ENCODE data around the gene IDH2. TPM values are rescaled to one million over a fixed set of nuclear protein-coding genes. Genes with fewer than 3 reads are reported as not detected.

IDH2 gene
- total RNA-seq, 1 donor from 2014 or later, result 933 TPM

DNA sequence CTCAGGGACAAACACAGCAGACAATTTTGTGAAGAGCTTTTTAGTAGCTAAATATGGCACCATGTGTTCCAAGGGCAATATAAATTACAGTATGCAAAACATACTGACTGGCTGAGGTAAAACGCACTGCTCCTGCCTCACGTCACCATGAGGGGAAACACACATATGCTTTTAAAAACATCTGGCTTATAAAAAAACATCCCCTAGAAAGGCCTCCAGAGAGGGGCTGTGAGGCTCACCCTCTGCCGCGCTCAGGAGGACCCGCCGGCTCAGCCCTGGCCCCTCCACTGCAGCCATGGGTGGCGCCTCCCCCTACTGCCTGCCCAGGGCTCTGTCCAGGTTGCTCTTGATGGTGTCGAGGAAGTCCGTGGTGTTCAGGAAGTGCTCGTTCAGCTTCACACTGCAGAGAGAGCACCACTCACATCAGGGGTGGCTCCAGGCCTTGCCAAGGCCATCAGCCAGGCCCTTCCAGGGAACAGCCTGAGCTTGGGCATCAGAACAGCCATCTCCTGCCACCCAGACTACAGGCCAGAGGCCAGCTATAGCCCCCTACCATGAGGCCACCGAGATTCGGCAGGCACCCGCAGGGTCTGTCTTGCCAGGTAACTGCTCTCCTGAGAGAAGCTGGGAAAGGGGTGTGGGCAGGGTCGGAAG is 18.2 kb downstream of the IDH2 start:
- DNase-seq, result no peak
- Histone ChIP-seq H3K27me3 (ENCODE audit: low read depth) (no peaks in the 10 kb centered on the region), H3K27ac (replicated peaks) (no peak overlapping the region), H3K9me3 (replicated peaks) (no peaks in the 10 kb centered on the region), H3K4me3 (no peak overlapping the region), H3K4me1 (peaks cover 13% of the 10 kb centered on the region), H3K36me3 (peaks cover 95% of the 10 kb centered on the region)
- intact Hi-C loops (cut with micrococcal nuclease), result no loop called here
- TF ChIP-seq, protein P1, sequence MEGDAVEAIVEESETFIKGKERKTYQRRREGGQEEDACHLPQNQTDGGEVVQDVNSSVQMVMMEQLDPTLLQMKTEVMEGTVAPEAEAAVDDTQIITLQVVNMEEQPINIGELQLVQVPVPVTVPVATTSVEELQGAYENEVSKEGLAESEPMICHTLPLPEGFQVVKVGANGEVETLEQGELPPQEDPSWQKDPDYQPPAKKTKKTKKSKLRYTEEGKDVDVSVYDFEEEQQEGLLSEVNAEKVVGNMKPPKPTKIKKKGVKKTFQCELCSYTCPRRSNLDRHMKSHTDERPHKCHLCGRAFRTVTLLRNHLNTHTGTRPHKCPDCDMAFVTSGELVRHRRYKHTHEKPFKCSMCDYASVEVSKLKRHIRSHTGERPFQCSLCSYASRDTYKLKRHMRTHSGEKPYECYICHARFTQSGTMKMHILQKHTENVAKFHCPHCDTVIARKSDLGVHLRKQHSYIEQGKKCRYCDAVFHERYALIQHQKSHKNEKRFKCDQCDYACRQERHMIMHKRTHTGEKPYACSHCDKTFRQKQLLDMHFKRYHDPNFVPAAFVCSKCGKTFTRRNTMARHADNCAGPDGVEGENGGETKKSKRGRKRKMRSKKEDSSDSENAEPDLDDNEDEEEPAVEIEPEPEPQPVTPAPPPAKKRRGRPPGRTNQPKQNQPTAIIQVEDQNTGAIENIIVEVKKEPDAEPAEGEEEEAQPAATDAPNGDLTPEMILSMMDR (IDR thresholded peaks at IDR 0.05; ENCODE audit: borderline replicate concordance), result no peak

DNA sequence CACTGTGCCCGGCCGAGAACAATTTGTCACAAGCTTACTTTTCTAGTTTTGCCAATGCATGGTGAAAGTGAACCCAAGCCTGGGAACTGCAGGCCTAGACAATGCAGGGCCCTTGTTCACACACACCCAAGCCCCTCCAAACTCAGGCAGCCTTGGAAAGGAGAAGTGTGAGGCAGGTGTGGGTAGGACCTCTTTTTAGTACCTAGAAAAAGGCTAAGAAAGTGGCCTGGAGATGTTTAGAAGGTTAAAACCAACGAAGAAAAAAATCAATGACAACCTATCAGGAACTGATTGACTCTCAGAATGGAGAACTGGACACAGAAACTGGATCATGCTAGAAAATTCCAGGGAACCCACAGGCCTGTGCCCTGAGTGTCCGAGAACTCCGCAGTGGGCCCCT is 18.8 kb downstream of the IDH2 start:
- H3K4me3 ChIP-seq, result no peak overlapping the region
- TF ChIP-seq, protein P1 (IDR thresholded peaks at IDR 0.05; ENCODE audit: borderline replicate concordance), result no peak
- no peak for DNase-seq
- H3K27me3 ChIP-seq (ENCODE audit: low read depth), result no peaks in the 10 kb centered on the region
- H3K4me1 ChIP-seq, result peaks cover 13% of the 10 kb centered on the region
- no peak overlapping the region for H3K27ac ChIP-seq (replicated peaks)
- no peaks in the 10 kb centered on the region for H3K9me3 ChIP-seq (replicated peaks)
- intact Hi-C loops (cut with micrococcal nuclease), result no loop called here
- peaks cover 97% of the 10 kb centered on the region for H3K36me3 ChIP-seq

DNA sequence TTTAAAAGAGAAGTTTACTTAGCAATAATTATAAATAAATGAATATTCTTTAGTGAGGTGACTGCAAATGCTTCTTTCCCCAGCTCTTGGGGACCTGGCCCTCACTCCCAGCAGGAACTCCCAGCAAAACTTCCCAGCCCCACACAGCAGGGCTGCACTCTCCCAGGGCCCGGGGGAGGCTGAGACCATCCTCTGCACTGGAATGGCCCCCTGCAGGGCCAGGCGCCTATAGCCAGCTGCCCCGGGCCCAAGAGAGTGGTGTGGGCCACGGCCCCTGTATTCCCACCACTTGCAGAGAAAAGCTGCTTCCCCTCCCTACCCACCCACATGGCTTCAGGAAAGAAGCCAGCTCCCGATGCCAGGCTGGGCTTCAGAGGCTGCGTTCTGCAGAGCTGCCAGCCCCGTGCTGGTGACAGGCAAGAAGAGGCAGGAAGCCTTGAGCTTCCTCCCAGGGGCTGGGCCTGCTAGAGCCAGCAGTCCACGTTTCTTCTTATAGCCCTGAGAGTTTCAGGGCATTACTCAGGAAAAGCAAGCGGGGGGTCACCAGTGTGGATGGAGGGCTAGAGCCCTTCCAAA is 20.0 kb downstream of the IDH2 start:
- H3K27ac ChIP-seq (replicated peaks), result peak overlapping the region; percentile 20
- no peak overlapping the region for H3K4me3 ChIP-seq
- DNase-seq, result no peak
- H3K36me3 ChIP-seq, result peaks cover 90% of the 10 kb centered on the region
- TF ChIP-seq, protein P1 (IDR thresholded peaks at IDR 0.05; ENCODE audit: borderline replicate concordance), result no peak
- H3K27me3 ChIP-seq (ENCODE audit: low read depth), result no peaks in the 10 kb centered on the region
- H3K9me3 ChIP-seq (replicated peaks), result no peaks in the 10 kb centered on the region
- peaks cover 13% of the 10 kb centered on the region for H3K4me1 ChIP-seq
- intact Hi-C loops (cut with micrococcal nuclease), result no loop called here

DNA sequence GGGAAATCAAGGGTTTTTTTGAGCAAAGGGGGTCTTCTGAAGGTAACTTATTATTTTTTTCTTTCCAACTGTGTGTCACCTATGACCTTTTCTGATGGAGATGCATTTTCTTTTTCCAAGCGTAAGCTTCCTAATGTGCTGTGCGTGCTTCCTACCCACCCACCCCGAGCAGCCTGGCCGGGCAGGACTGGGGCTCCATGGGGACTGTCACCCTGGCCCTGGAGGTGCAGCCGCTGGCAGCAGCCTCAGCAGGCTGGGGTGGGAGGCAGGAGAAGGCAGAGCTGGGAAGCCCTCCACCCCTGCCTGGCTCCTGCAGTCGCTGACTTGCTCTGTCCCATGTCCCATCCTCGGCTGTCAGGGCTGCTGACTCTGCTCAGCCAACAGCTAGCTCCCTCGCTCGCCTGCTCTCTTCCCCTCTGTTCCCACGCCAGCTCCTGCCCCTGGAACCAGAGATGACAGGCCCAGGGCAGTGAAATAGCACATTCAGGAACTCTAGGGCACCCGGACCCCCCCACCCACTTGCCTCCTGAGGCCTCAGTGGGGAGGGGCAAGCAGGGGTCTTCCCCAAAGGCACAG is 21.4 kb downstream of the IDH2 start:
- Histone ChIP-seq H3K4me3 (no peak overlapping the region), H3K27ac (replicated peaks) (no peak overlapping the region), H3K27me3 (ENCODE audit: low read depth) (no peaks in the 10 kb centered on the region), H3K4me1 (peaks cover 21% of the 10 kb centered on the region), H3K36me3 (peaks cover 77% of the 10 kb centered on the region), H3K9me3 (replicated peaks) (no peaks in the 10 kb centered on the region)
- intact Hi-C loops (cut with micrococcal nuclease), result no loop called here
- no peak for DNase-seq
- TF ChIP-seq, protein P1 (IDR thresholded peaks at IDR 0.05; ENCODE audit: borderline replicate concordance), result no peak

DNA sequence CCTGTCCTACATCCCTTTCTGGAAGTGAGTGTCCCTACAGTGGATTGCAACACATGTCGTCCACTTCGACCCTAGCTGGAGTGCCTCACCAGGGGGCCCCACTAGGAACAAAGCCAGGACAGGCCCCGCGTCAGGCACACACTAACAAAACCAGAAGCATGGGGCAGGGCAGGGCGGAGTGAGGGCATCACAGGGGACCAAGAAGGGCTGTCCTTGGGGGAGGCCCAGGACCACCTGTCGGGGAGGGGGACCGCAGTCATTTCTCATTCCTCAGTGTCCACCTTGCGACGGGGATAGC is 21.9 kb downstream of the IDH2 start:
- intact Hi-C loops (cut with micrococcal nuclease), result no loop called here
- Histone ChIP-seq H3K27me3 (ENCODE audit: low read depth) (no peaks in the 10 kb centered on the region), H3K4me1 (peaks cover 26% of the 10 kb centered on the region), H3K36me3 (peaks cover 72% of the 10 kb centered on the region), H3K27ac (replicated peaks) (no peak overlapping the region), H3K9me3 (replicated peaks) (no peaks in the 10 kb centered on the region), H3K4me3 (no peak overlapping the region)
- DNase-seq, result no peak
- TF ChIP-seq, protein P1 (IDR thresholded peaks at IDR 0.05; ENCODE audit: borderline replicate concordance), result no peak

All from left ventricle myocardium inferior (tissue), 1 donor.